HG03095 (cell line): ENCODE measurements around the gene ARHGAP18.

Experiments used
- ATAC-seq: cut with Tn5 transposase; IDR thresholded peaks from one replicate; pipeline ENCODE4 v1.9.1; 2021; ENCODE audit warnings: moderate library complexity; ENCODE audit not compliant: unreplicated experiment

The ARHGAP18 gene

GRCh38 chr6:129546702-129547101 lies 163.3 kb downstream of the ARHGAP18 start:
- ATAC-seq, result no peak

DNA sequence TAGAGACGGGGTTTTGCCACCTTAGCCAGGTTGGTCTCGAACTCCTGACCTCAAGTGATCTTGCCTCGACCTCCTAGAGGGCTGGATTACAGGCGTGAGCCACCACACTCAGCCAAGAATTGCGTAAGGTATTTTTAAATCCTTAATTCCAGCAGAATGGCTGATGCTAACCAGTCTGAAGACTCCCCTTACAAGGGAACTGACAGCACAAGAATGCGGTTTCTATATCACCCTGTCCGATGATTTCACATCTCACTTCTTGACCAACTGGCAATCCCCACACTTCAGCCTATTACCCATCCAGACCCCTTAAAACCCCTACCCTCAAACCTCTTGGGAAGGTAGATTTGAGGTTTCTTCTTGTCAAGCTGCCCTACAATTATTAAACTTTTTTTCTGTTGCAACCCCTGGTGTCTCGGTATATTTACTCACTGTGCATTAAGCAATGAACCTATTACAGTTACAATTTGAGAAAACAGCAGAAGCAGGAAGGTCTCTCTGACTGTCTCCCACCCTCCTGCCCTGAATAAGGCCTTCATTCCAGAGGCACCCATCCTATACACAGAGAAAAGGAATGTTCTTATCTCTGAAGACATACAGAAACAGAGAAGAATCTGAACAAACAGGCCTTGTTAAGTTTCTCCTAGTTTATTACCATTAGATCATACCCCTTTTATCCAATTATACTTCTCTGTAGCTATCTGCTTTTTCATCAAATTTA lies 164.9 kb downstream of the ARHGAP18 start:
- no peak for ATAC-seq

DNA sequence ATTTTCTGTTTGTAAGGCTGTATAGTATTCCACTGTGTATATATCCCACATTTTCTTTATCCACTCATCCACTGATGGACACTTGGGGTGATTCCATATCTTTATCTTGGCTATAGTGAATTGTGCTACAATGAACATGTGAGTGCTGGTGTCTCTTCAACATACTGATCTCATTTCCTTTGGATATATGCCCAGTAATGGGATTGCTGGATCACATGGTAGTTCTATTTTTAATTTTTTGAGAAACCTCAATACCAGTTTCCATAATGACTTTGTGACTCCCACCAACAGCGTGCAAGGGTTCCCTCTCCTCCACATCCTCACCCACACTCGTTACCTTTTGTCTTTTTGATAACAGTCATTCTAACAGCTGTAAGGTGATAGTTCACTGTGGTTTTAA lies 166.0 kb downstream of the ARHGAP18 start:
- no peak for ATAC-seq

GRCh38 chr6:129542705-129543104 lies 167.3 kb downstream of the ARHGAP18 start:
- ATAC-seq, result no peak

GRCh38 chr6:129539032-129539431 lies 170.9 kb downstream of the ARHGAP18 start:
- no peak for ATAC-seq

DNA sequence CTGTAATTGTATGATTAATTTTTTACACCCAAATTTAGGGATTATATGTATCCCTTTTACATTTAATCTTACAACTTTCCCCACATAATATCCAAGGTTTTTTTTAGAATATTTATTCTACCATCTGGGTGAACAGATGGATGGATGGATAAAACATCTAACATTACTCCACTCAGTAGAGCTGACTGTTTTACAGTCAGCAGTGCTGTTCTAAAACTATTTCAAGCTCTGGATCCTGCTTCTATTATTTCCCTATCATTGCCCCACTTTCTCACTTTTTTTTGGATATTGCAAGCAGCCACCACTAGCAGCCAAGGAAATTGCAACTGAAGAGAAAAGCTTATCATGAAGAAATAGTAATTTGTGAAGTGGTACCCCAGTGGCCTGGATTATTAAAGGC lies 173.7 kb downstream of the ARHGAP18 start:
- no peak for ATAC-seq

GRCh38 chr6:129534926-129535325 lies 175.1 kb downstream of the ARHGAP18 start:
- no peak for ATAC-seq
